Pancreas (tissue), 10 donors: ENCODE results near the gene LRSAM1. TPM values are rescaled to one million over a fixed set of nuclear protein-coding genes. Genes with fewer than 3 reads are reported as not detected.
A peak's percentile ranks its signal among the peaks of the same experiment; 100 is the strongest.

Experiments
- ATAC-seq, 4 donors: fragments of 200-7000 bp; cut with Tn5 transposase; one replicate each; pipeline versions ENCODE4 v1.8.0 to v1.9.1; 2020; ENCODE audit warnings: mild to moderate bottlenecking in 4 of 4, moderate library complexity in 4 of 4
- DNase-seq, 6 donors: peaks; one replicate each; pipeline ENCODE4 v3.0.0-alpha.2; 2020
- FAIRE-seq: peaks from 2 replicates; lab custom pipeline; 2012; peaks lifted over from hg19 to GRCh38; lab: Jason Lieb, UNC
- H3K27ac ChIP-seq, 4 donors: fragments of 200-600 bp; sonication (generic); 1 replicate in 3 of 4; 2 replicates in 1 of 4; pipeline versions ENCODE4 v1.5.0 to v1.8.0; 2020
- H3K27me3 ChIP-seq, 4 donors: fragments of 200-600 bp; one replicate each; pipeline ENCODE4 v1.8.0; 2021
- H3K36me3 ChIP-seq, 3 donors: fragments of 200-600 bp; sonication (generic) in 1 of 3; one replicate each; pipeline versions ENCODE4 v1.5.0 to v1.8.0; 2020 to 2021
- H3K4me1 ChIP-seq, 3 donors: fragments of 200-600 bp; one replicate each; pipeline ENCODE4 v1.8.0; 2021
- H3K4me3 ChIP-seq, 4 donors: fragments of 200-600 bp; sonication (generic) in 2 of 4; one replicate each; pipeline versions ENCODE4 v1.5.0 to v1.8.0; 2020 to 2021
- H3K9me3 ChIP-seq, 4 donors: fragments of 200-600 bp; one replicate each; pipeline ENCODE4 v1.8.0; 2021
- WGBS, 2 donors: extraction: QIAGEN DNeasy Blood & Tissue Kit; methylation state at CpG; one replicate each; pipeline ENCODE4 v1.1.7; 2013; 5-methylcytosine and 5-hydroxymethylcytosine counted together
- intact Hi-C, 3 donors: fragments of 100-400 bp; cut with DNase I; formaldehyde crosslinking; loops; one replicate each; pipeline versions ENCODE4 v1.11.1 to v1.14.2; 2022
- polyA plus RNA-seq, 2 donors: library from polyadenylated mRNA; stranded (reverse); fragments of 200-250 nt; gene quantifications; one replicate each; pipeline ENCODE4 v1.2.3, GENCODE V29; 2013
- total RNA-seq, 6 donors: library from RNA; stranded (reverse); fragmentation: NEBNext Ultra II Directional in 4 of 6; extraction: Animal tissue kit (Norgen Biotek cat#: 25700) in 4 of 6; gene quantifications; one replicate each; pipeline versions ENCODE4 v1.2.1 to v1.2.4, GENCODE V29; 2021 to 2023
- TF ChIP-seq, protein P1 (sequence below), 4 donors: fragments of 200-600 bp; sonication (generic) in 3 of 4; IDR thresholded peaks; one replicate each; pipeline versions ENCODE4 v1.5.0 to v1.8.0; 2021; ENCODE audit warnings: antibody characterized with exemption in 4 of 4
- donor health status: healthy with polysubstance abuse.
- donor health status: DM: no; HTN: no; CAD: no; lungs with moderate emphysema.
- donor health status: DM: no; HTN: no; CAD: no.
- donor health status: control.
- donor health status: control.
- donor health status: Bipolar disorder and iron deficiency.
- donor health status: DM: yes; HTN: yes; CAD: no.
- donor health status: DM: no; HTN: no; CAD: no.
- donor health status: DM: no; HTN: no; CAD: no.
- donor health status: DM: yes; HTN: yes; CAD: no.

The LRSAM1 gene
- total and polyA plus RNA-seq, 8 donors = 4.3 to 24.9 (median 7.7) TPM

DNA sequence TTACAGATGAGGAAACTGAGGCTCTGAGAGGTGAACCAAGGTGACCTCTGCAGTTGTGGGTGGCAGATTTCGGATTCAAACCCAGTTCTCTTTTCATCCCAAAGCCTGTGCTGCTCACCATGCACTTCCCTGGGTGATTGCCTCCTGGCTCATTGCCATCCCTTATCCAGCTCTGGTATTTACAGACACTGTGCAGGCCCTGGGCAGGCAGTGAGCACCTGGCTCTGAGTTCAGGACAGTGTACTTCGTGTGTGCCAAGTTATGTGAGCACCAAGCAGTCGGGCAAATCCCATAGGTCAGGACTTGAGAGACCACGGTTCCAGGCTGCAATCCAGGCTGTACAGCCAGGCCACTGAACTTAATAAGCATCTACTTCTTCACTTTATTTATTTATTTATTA is 1.4 kb downstream of the LRSAM1 start:
- peak; percentile 46 to 63 (median 54) for ATAC-seq
- intact Hi-C loops = no loop called here

GRCh38 chr9:127455324-127455992 is 4.1 kb downstream of the LRSAM1 start:
- intact Hi-C loops = no loop called here
- Histone ChIP-seq H3K4me3 (no peak overlapping the region), H3K4me1 (peaks cover 0 to 10% (median 4%) of the 10 kb centered on the region in 3 donors), H3K27me3 (no peaks in the 10 kb centered on the region), H3K36me3 (peaks cover 0 to 13% (median 0%) of the 10 kb centered on the region in 3 donors), H3K27ac (no peak overlapping the region), H3K9me3 (no peaks in the 10 kb centered on the region)
- DNase-seq (peak in 2 of 6 donors; percentile 44 to 72), FAIRE-seq (no peak), ATAC-seq (no peak)
- 56 to 60% methylated on average over 6 of the region's 6 CpGs for WGBS, 2 donors
- TF ChIP-seq, protein P1, sequence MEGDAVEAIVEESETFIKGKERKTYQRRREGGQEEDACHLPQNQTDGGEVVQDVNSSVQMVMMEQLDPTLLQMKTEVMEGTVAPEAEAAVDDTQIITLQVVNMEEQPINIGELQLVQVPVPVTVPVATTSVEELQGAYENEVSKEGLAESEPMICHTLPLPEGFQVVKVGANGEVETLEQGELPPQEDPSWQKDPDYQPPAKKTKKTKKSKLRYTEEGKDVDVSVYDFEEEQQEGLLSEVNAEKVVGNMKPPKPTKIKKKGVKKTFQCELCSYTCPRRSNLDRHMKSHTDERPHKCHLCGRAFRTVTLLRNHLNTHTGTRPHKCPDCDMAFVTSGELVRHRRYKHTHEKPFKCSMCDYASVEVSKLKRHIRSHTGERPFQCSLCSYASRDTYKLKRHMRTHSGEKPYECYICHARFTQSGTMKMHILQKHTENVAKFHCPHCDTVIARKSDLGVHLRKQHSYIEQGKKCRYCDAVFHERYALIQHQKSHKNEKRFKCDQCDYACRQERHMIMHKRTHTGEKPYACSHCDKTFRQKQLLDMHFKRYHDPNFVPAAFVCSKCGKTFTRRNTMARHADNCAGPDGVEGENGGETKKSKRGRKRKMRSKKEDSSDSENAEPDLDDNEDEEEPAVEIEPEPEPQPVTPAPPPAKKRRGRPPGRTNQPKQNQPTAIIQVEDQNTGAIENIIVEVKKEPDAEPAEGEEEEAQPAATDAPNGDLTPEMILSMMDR (IDR thresholded peaks at IDR 0.05) = no peak

More for the DNA sequence above, 1.4 kb downstream of the LRSAM1 start:
- Histone ChIP-seq H3K27ac (peak overlapping the region in 2 of 4 donors; percentile 90 to 92), H3K36me3 (peaks cover 0 to 9% (median 1%) of the 10 kb centered on the region in 3 donors), H3K4me3 (peak overlapping the region in 1 of 4 donors; percentile 90), H3K4me1 (peaks cover 0 to 13% (median 4%) of the 10 kb centered on the region in 3 donors), H3K9me3 (no peaks in the 10 kb centered on the region), H3K27me3 (no peaks in the 10 kb centered on the region)
- DNase-seq = peak; percentile 65 to 91 (median 88)
- TF ChIP-seq, protein P1 (IDR thresholded peaks at IDR 0.05) = no peak
- FAIRE-seq = no peak
- 18 to 20% methylated on average over 4 of the region's 4 CpGs for WGBS, 2 donors

- FAIRE-seq (no peak), DNase-seq (no peak), ATAC-seq (no peak)
- intact Hi-C loops = no loop called here
- WGBS, 2 donors = 89 to 90% methylated on average over 17 of the region's 17 CpGs
- Histone ChIP-seq H3K27me3 (no peaks in the 10 kb centered on the region), H3K9me3 (no peaks in the 10 kb centered on the region), H3K4me1 (peaks cover 0 to 9% (median under 1%) of the 10 kb centered on the region in 3 donors), H3K36me3 (peaks cover 0 to 28% (median 7%) of the 10 kb centered on the region in 3 donors), H3K27ac (no peak overlapping the region), H3K4me3 (no peak overlapping the region)
- TF ChIP-seq, protein P1 (IDR thresholded peaks at IDR 0.05) = no peak
Measured at GRCh38 chr9:127457191-127457878, 6.0 kb downstream of the LRSAM1 start.

- H3K36me3 ChIP-seq = peaks cover 0 to 28% (median 7%) of the 10 kb centered on the region in 3 donors
- H3K9me3 ChIP-seq = no peaks in the 10 kb centered on the region
- DNase-seq = peak in 1 of 6 donors; percentile 17
- no peak for ATAC-seq
- no peak overlapping the region for H3K4me3 ChIP-seq
- intact Hi-C loops = no loop called here
- TF ChIP-seq, protein P1 (IDR thresholded peaks at IDR 0.05) = no peak
- H3K27me3 ChIP-seq = no peaks in the 10 kb centered on the region
- H3K4me1 ChIP-seq = no peaks in the 10 kb centered on the region
- no peak for FAIRE-seq
- 82 to 83% methylated on average over 9 of the region's 9 CpGs for WGBS, 2 donors
- no peak overlapping the region for H3K27ac ChIP-seq
Measured at GRCh38 chr9:127458921-127459320, 7.6 kb downstream of the LRSAM1 start.
